SU-DHL-6 (cell line): ENCODE measurements around the gene LRP11.
A peak's percentile ranks its signal among the peaks of the same experiment; 100 is the strongest.
"Not testable (repeated sequence)": the region's sequence is repeated elsewhere in the genome, so short reads cannot be mapped to it uniquely, and the experiment has no call there.

Experiments used
- H2AFZ ChIP-seq: fragments of 200-600 bp; sonication (generic); 2 replicates; pipeline ENCODE4 v1.6.1; 2014; ENCODE audit warnings: low read depth, mild to moderate bottlenecking, moderate library complexity, mixed read lengths, antibody characterized with exemption, low read length; ENCODE audit not compliant: severe bottlenecking
- H3F3A ChIP-seq: fragments of 200-600 bp; shearing (Covaris generic); 2 replicates; pipeline ENCODE4 v1.6.0; 2016; ENCODE audit warnings: antibody characterized with exemption, mild to moderate bottlenecking; ENCODE audit not compliant: insufficient read depth
- H3K27ac ChIP-seq: fragments of 200-600 bp; sonication (generic); 2 replicates; pipeline ENCODE4 v1.5.1; 2016; ENCODE audit warnings: low read depth, mild to moderate bottlenecking, low read length, moderate library complexity, mixed read lengths
- H3K27me3 ChIP-seq: fragments of 200-600 bp; sonication (generic), shearing (Covaris generic); 2 replicates; pipeline ENCODE4 v1.6.0; 2014; ENCODE audit warnings: mild to moderate bottlenecking, low read length
- H3K36me3 ChIP-seq: fragments of 200-600 bp; sonication (generic); 2 replicates; pipeline ENCODE4 v1.6.1; 2014; ENCODE audit warnings: mild to moderate bottlenecking, low read length, mixed read lengths
- H3K4me2 ChIP-seq: fragments of 300-600, 200-600 bp; shearing (Covaris generic), sonication (generic); 2 replicates; pipeline ENCODE4 v1.6.0; 2014; ENCODE audit warnings: low read length, low read depth, mild to moderate bottlenecking; ENCODE audit not compliant: poor library complexity, severe bottlenecking
- H3K4me3 ChIP-seq: fragments of 200-600 bp; sonication (generic); 2 replicates; pipeline ENCODE4 v1.5.1; 2014; ENCODE audit warnings: antibody characterized with exemption, low read length, mild to moderate bottlenecking, mixed read lengths; ENCODE audit not compliant: insufficient read depth, poor library complexity, severe bottlenecking
- H3K79me2 ChIP-seq: fragments of 200-600 bp; sonication (generic); 2 replicates; pipeline ENCODE4 v1.6.1; 2014; ENCODE audit warnings: mild to moderate bottlenecking, low read length, moderate library complexity; ENCODE audit not compliant: insufficient read depth
- H3K9ac ChIP-seq: fragments of 200-600 bp; sonication (generic); 2 replicates; pipeline ENCODE4 v1.7.0; 2014; ENCODE audit warnings: mild to moderate bottlenecking, low read length
- H3K9me2 ChIP-seq: fragments of 200-600 bp; sonication (generic); replicated peaks from 2 replicates; pipeline ENCODE4 v1.6.1; 2014; ENCODE audit warnings: low read length; ENCODE audit not compliant: insufficient read depth
- H3K9me3 ChIP-seq: fragments of 200-600 bp; sonication (generic); 2 replicates; pipeline ENCODE4 v1.6.1; 2014; ENCODE audit warnings: low read length, mixed read lengths; ENCODE audit not compliant: insufficient read depth
- H4K20me1 ChIP-seq: fragments of 200-600 bp; sonication (generic); 2 replicates; pipeline ENCODE4 v1.6.1; 2014; ENCODE audit warnings: low read depth, mild to moderate bottlenecking, antibody characterized with exemption, low read length, moderate library complexity, mixed read lengths
- EZH2phosphoT487 ChIP-seq: fragments of 200-600 bp; sonication (generic), shearing (Covaris generic); conservative IDR thresholded peaks from 2 replicates; pipeline ENCODE4 v1.6.1; 2018; ENCODE audit warnings: mild to moderate bottlenecking, antibody characterized with exemption, low read length, moderate library complexity, mixed read lengths
- TF ChIP-seq, protein P1 (sequence below): fragments of 200-600 bp; sonication (generic); IDR thresholded peaks from one replicate; pipeline ENCODE4 v1.5.1; 2017; ENCODE audit warnings: antibody characterized with exemption, mild to moderate bottlenecking, low read length, moderate library complexity; ENCODE audit not compliant: insufficient read depth, poor library complexity, severe bottlenecking

Gene LRP11

DNA sequence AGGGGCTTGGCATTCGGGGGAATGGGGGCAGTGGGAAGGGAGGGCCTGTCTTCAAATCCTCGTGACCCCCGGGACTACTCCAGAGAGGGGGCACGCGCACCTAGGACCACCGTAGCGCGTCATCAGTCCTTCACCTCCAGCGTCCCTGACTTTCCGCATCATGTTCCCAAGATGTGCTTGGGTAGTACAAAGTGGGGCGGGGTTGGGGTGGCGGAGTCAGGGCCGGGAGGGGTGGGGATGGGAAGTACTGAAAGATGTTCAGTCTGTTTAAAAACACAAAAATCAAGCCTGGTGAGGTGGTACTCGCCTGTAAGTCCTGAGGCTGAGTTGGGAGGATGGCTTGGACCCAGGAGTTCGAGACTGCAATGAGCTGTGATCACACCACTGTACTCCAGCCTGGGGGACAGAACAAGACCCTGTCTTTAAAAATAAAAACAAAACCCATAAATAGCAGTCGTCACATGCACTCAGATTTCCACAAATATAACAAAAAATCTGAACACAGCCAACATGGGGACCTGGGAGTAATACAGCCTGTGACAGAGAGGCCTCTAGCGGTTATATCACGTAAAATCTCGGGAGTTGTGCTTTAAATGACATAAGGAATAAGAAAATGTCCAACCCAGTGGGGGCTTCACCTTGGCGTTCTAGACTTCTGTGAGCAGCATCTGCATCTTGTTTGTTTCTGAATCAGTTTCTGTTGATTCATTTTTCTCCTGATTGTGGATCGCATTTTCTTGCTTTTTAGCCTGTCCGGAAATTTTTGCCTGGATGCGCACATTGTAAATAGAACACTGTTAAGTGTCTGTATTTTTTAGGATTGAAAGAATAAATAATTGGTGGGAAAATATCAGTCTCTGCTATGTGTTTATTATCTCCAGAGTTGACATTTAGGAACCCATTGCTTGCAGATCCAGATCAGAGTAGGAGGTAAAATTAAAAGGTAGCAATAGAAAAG is 698 bp upstream of the LRP11 start:
- Histone ChIP-seq H3K27ac (peak overlapping the region; percentile 50; the same call in 1 of the 2 replicates), H3K4me2 (peak overlapping the region; percentile 54), H3K27me3 (no peaks in the 10 kb centered on the region), H3K4me3 (peak overlapping the region; percentile 67), H3K9ac (peak overlapping the region; percentile 57; the same call in 1 of the 2 replicates), H3K9me3 (no peaks in the 10 kb centered on the region), H3K79me2 (no peaks in the 10 kb centered on the region), H2AFZ (peak overlapping the region; percentile 72), H3K36me3 (no peaks in the 10 kb centered on the region), H4K20me1 (no peaks in the 10 kb centered on the region), H3F3A (peaks cover 5% of the 10 kb centered on the region; the same call in 1 of the 2 replicates), H3K9me2 (no peaks in the 10 kb centered on the region)
- TF ChIP-seq, protein P1, sequence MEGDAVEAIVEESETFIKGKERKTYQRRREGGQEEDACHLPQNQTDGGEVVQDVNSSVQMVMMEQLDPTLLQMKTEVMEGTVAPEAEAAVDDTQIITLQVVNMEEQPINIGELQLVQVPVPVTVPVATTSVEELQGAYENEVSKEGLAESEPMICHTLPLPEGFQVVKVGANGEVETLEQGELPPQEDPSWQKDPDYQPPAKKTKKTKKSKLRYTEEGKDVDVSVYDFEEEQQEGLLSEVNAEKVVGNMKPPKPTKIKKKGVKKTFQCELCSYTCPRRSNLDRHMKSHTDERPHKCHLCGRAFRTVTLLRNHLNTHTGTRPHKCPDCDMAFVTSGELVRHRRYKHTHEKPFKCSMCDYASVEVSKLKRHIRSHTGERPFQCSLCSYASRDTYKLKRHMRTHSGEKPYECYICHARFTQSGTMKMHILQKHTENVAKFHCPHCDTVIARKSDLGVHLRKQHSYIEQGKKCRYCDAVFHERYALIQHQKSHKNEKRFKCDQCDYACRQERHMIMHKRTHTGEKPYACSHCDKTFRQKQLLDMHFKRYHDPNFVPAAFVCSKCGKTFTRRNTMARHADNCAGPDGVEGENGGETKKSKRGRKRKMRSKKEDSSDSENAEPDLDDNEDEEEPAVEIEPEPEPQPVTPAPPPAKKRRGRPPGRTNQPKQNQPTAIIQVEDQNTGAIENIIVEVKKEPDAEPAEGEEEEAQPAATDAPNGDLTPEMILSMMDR, result peak; percentile 48
- TF ChIP-seq EZH2phosphoT487, result no peak

DNA sequence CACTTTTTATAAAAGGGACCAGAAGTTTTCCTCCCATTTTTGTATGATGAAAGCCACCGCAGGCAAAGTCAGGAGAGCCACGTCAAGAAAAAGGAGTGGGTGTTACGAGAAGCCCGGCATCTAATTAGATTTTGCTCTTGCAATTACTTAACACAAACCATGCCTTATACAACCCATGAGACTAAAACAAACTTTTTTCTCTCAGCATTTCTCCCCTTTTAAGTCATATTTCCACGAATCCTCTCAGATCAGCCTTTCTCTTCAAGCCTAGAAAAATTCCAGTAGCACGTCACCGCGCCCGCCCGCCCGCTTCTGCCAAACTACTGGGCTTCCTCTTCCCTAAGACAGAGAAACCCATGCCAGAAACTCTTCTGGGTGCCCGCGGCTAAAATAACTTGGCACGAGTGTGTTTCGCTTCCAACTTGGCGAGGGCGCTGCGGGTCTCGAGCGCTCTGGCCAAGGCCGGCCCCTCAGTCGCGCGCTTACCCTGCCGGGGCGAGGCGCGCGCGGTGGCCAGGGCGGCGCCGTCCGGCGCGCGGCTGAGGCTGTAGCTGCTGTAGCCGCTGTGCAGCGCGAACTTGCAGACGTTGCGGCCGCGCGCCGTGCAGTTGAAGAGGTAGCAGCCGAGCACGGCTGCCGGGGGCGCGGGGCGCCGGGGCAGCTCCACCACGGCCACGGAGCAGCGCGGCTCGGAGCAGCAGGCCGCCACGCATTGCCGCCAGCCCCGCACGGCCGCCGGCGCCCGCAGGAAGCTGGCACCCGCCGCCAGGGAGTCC is 1.0 kb downstream of the LRP11 start:
- Histone ChIP-seq H3K4me2 (peak overlapping the region; percentile 54), H3F3A (peaks cover 5% of the 10 kb centered on the region; the same call in 1 of the 2 replicates), H3K9me3 (no peaks in the 10 kb centered on the region), H3K27ac (peak overlapping the region; percentile 50), H3K4me3 (peak overlapping the region; percentile 67), H3K36me3 (no peaks in the 10 kb centered on the region), H2AFZ (peak overlapping the region; percentile 24), H3K9ac (peak overlapping the region; percentile 57), H4K20me1 (no peaks in the 10 kb centered on the region), H3K9me2 (no peaks in the 10 kb centered on the region), H3K27me3 (no peaks in the 10 kb centered on the region), H3K79me2 (no peaks in the 10 kb centered on the region)
- TF ChIP-seq, protein P1, result no peak
- TF ChIP-seq EZH2phosphoT487, result no peak

- not testable (repeated sequence) for H3K9me2 ChIP-seq, H3K79me2 ChIP-seq, H3K4me2 ChIP-seq, H3K27me3 ChIP-seq, H3K9me3 ChIP-seq, H3K27ac ChIP-seq, H3F3A ChIP-seq, H2AFZ ChIP-seq, H3K9ac ChIP-seq, H3K36me3 ChIP-seq, H3K4me3 ChIP-seq, H4K20me1 ChIP-seq
These were observed 1.8 kb downstream of the LRP11 start for GRCh38 chr6:149862424-149862738.
